Umbilical cord (tissue), 2 donors: ENCODE measurements around the gene MRTO4. TPM values are rescaled to one million over a fixed set of nuclear protein-coding genes. Genes with fewer than 3 reads are reported as not detected.
"Not testable (repeated sequence)": the region's sequence is repeated elsewhere in the genome, so short reads cannot be mapped to it uniquely, and the experiment has no call there.

Source experiments
- DNase-seq: peaks from one replicate; pipeline ENCODE4 v3.0.0-alpha.2; 2015; ENCODE audit warnings: low spot score
- total RNA-seq: library from RNA; depleted of rRNA; stranded (reverse); fragments of >200 nt; gene quantifications from one replicate; pipeline ENCODE4 v1.2.3, GENCODE V29; 2014; ENCODE audit warnings: low replicate concordance; ENCODE audit not compliant: insufficient read depth

The MRTO4 gene
- 14.7 TPM for total RNA-seq

DNA sequence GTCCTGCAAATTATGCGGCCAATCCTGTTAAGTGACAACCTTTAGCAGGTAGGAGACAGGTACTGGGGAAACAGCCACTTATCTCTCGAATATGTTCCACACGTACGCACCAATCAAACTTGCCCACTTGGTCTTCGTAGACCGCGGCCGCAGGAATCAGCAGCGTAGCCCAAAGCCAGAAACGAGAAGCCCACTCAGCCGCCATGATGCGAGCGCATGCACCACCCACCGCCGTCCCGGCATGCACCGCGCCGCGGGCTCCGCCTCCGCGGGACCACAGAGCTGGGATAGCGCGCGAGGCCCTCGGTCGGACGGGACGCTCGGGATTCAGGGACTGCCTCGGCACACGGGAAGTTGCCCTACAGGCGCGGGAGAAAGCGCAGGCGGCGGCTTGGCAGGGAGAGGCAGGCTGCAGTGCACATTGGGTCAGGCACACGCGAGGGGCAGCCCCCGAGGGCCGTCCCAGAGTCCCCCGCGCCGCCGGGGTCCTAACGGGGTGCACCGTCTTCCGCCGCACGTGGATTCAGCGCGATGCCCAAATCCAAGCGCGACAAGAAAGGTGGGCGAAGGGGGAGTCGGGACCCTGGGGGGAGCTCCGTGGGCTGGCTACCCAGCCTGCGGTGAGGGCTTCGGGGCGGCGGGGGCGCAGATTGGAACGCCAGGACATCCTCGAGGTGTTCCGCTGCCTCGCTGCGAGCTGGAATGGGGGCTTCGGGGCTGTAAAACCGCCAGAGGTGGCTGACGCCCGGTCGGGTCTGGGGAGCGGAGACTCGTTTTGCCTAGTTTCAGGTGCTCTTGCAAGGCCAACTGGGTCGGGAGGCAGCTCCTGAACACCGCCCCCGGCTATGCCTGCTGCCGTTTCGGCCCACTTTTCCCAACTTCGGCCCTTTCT lies at the start of gene MRTO4, which contains the start of gene EMC1:
MRTO4 (plus strand) TSS at position 501 of the 892 bp plus-strand sequence; CDS start at position 532, 31 bp downstream.
EMC1 (minus strand) TSS at position 220 of the 892 bp plus-strand sequence; CDS start at position 205, 15 bp downstream.
- DNase-seq, result peak; percentile 88

GRCh38 chr1:19202396-19202795 lies 49.2 kb upstream of the MRTO4 start:
- DNase-seq, result peak; percentile 74

DNA sequence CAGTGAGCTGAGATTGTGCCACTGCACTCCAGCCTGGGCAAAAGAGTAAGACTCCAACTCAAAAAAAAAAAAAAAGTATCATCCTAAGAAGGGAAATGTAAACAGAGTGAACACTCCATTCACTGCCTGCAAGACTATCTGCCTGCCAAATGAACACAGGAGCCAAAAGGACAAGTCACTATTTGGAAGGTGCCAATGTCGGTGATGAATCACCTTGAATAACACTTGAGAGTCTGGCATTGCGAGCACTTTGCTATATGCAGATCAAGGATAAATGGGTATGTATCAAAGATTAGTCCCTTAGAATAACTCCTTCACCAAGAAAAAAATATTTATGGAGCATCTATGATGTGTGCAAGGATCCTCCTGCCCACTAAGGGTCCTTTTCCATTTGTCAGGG lies 48.2 kb upstream of the MRTO4 start:
- no peak for DNase-seq

GRCh38 chr1:19204446-19205266 lies 46.9 kb upstream of the MRTO4 start:
- no peak for DNase-seq

DNA sequence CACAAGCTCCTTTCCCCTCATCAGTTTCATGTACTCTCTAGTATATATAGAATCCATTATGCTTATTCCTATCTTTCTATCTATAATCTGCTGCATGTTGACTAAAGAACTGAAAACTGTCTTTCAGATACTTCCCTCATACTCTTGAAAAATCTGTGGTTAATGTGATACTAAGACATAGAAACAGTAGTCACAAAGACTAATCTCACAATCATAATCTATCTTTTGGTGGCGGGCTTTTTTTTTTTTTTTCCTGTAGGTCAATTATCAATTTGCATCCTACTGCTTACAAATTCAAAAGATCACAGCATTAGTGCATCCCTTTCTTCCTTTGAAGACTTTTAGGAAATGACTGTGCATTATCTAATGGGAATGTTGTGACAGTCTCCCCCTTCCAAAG lies 46.2 kb upstream of the MRTO4 start:
- DNase-seq, result no peak

DNA sequence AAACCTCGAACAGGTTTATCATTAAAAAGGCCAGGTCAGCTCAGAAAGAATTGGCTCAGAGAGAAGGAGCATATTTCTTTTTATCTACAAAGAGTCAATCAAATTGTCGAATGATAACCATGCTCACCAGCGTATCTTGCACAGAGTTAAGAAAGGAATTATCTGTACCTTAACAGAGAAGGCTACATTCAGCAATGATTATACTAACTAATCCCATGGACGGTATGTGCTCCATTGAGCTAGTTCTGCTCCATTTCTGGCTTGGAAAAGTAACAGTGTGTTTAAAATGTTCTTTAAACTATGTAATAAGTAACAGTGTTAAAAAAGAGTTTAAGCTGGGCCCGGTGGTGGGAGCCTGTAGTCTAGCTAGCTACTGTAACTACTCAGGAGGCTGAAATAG lies 45.8 kb upstream of the MRTO4 start:
- peak; percentile 36 for DNase-seq

- DNase-seq, result no peak
Measured at GRCh38 chr1:19206947-19207346, 44.7 kb upstream of the MRTO4 start.

DNA sequence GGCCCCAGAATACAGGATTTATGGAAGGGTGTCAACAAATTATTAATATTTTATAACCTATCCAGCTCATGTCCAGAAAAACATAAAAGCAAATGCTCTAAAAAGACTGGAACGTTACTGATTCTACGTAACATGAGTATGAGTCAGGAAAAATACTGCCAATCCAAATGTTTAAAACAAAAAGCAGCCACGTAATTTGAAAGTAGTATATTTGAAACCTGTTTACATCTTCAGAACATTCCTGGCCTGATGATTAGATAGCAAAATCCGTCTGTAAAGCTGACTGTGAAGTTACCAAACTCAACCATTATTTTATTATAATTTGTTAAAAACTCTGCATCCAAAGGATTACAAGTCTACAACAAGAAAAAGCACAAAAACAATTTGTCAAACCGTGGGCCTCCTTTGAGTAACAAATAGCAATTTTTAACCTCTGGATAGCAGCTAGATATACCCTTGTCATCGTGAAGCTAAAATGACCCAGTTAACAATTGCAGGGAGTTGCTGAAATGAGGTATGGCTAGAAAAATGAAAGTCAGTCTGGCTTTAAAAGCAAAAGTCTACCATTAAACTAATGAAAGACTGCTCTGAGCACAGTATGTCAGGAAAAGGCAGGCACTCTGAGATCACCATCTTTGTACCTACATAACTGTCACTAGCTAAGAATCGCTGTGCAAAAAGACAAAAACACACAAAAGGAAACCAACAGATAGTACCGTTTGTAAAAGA lies 42.7 kb upstream of the MRTO4 start:
- DNase-seq, result peak; percentile 23

- peak; percentile 37 for DNase-seq
Measured at GRCh38 chr1:19209439-19209989, 42.1 kb upstream of the MRTO4 start.

- peak; percentile 95 for DNase-seq
Measured at GRCh38 chr1:19209990-19210771, 41.4 kb upstream of the MRTO4 start, which contains the start of gene UBR4. TSS of gene UBR4 (minus strand) at chr1:19210266. CDS start at chr1:19210248, 18 bp downstream.

DNA sequence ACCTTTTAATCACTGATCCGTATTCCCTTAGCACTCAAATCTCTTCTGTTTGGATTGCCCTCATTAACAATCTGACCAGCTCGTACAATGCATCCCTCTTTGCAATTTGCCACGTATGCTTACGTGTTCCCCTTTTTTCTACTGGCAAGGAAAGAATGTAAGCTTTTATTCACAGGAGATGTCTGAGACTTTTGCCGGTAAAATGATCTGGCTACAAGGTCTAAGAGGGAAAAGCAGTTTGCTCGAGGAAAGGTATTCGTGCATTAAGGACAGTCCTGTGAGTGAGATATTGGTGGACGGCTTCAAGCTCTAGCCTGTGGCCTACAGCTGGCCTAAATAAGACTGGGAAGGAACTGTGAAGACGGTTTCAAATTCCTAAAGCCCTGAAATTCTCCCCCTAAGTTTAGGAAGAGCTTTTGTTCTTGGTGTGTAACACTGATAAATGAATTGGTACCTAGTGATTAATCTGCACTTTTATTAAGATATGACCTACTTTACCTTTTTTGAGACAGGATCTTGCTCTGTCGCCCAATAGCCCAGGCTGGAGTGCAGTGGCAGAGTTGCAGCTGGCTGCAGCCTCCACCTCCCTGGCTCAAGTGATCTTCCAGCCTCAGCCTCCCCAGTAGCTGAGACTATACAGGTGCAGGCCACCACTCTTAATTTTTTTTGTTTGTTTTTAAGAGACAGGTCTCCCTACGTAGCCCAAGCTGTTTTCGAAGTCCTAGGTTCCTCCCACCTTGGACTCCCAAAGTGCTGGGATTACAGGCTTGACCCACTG lies 40.6 kb upstream of the MRTO4 start:
- peak; percentile 20 for DNase-seq

DNA sequence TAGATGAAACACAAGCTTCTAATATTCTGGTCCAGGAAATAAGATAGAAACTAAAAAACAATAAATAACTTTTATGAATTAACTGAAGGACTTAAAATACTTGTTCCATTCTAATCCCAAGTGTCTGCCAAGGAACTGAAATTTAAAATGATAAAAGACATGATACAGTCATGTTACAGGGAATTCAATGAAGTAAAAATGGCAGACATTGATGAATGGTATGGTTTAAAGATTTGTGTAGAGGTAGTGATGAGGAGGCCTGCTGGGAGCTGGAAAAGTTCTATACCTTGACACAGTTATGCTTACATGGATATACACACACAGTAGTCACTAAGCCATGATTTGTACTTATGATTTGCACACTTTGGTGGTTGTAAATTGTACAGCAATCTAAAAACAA lies 39.4 kb upstream of the MRTO4 start:
- DNase-seq, result no peak

DNA sequence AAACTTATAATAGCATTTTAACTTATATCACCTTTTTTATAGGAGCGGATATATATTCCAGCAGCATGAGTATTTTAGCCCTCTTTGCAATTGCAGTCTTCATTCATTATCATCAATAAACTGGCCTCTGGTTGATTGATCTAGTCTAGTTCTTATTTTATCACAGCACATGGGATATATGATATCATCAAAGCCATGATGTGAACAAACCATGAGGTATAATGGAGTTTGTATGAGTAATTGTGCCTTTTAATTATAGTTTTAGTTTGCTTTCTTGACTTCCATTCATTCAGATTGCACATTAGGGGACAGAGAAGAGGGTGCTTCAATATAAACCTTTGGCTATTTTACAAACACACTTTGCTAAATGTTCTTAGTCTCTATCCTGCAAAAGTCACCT lies 38.0 kb upstream of the MRTO4 start:
- no peak for DNase-seq

GRCh38 chr1:19216585-19216984 lies 35.0 kb upstream of the MRTO4 start:
- DNase-seq, result not testable (repeated sequence)

GRCh38 chr1:19219451-19219850 lies 32.2 kb upstream of the MRTO4 start:
- DNase-seq, result peak; percentile 26

GRCh38 chr1:19220080-19220846 lies 31.3 kb upstream of the MRTO4 start:
- DNase-seq, result no peak

DNA sequence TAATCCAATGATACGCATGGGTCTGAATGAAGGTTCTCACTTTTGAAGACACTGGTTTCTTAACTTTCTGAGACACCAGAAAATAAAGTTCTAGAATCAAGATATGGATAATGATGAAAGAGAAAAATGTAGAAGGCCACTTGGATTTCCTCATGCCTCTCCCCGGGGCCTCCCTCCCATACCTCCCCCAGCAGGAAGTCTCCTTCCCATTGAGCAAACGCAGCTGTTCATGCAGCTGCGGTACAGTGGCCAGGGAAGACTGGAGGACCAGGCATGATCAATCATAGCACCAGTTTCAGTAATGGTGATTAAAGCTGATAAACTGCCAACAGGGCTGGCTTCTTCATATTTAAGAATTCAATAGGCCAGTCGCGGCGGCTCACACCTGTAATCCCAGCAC lies 30.6 kb upstream of the MRTO4 start:
- DNase-seq, result no peak

GRCh38 chr1:19222573-19222972 lies 29.0 kb upstream of the MRTO4 start:
- no peak for DNase-seq
